ENCODE results near the gene SUOX.

The SUOX gene

GRCh38 chr12:56042843-56043242, 45.8 kb downstream of the SUOX start:
- peak in 1 of 2 experiments; percentile 50 for DNase-seq
- TF ChIP-seq POLR2A (IDR thresholded peaks at IDR 0.05; ENCODE audit: low read length) = no peak
- TF ChIP-seq GATA1 (IDR thresholded peaks at IDR 0.05; ENCODE audit: low read depth, low read length) = no peak

- TF ChIP-seq POLR2A (IDR thresholded peaks at IDR 0.05; ENCODE audit: low read length) (no peak), GATA1 (IDR thresholded peaks at IDR 0.05; ENCODE audit: low read depth, low read length) (no peak)
- DNase-seq = no peak
Measured at GRCh38 chr12:56046027-56046780, 49.1 kb downstream of the SUOX start.

DNA sequence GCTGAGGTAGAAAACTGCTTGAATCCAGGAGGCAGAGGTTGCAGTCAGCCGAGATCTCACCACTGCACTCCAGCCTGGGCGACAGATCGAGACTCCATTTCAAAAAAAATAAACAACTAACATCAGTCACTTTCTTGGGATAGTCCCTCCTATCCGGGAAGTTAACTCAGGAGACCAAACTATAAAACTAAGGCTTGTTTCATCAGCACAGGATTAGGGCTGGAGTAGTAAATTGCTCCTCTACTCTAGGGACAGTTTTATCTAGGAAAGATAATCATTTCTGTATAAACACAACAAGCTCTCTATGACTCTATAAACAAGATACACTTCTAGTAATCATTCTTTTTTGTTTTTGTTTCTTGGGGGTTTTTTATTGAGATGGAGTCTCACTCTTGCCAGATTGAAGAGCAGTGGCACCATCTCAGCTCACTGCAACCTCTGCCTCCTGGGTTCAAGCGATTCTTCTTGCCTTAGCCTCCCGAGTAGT, 56.4 kb downstream of the SUOX start:
- no peak for TF ChIP-seq GATA1 (IDR thresholded peaks at IDR 0.05; ENCODE audit: low read depth, low read length)
- TF ChIP-seq POLR2A (IDR thresholded peaks at IDR 0.05; ENCODE audit: low read length) = no peak

More for the DNA sequence above, 56.4 kb downstream of the SUOX start:
- DNase-seq = no peak

Measured in erythroblast (primary cell).